CD4-positive, alpha-beta memory T cell (primary cell): ENCODE measurements around the gene CAVIN1. TPM values are rescaled to one million over a fixed set of nuclear protein-coding genes. Genes with fewer than 3 reads are reported as not detected.

ENCODE experiments used
- CTCF ChIA-PET: fragments of 350-600 bp; sonication (Branson Sonifier 250); formaldehyde crosslinking; loops from one replicate; lab custom pipeline; 2021; ENCODE audit warnings: inconsistent platforms; ENCODE audit not compliant: partially characterized antibody; lab: Charles Lee
- POLR2A ChIA-PET: fragments of 350-600 bp; sonication (Branson Sonifier 250); formaldehyde crosslinking; loops from one replicate; lab custom pipeline; 2021; ENCODE audit not compliant: partially characterized antibody; lab: Charles Lee
- DNase-seq, 5 donors: peaks; one replicate each; pipeline versions ENCODE4 v3.0.0 to v3.0.0-alpha.2; 2020 to 2022; ENCODE audit warnings: mixed read lengths in 1 of 5
- H3K27ac ChIP-seq: one replicate; pipeline ENCODE4 v1.7.0; 2013; ENCODE audit warnings: low read depth, low read length
- H3K27me3 ChIP-seq: 2 replicates; pipeline ENCODE4 v1.7.0; 2013; ENCODE audit warnings: mild to moderate bottlenecking, low read length, moderate library complexity; ENCODE audit not compliant: insufficient read depth
- H3K36me3 ChIP-seq: 2 replicates; pipeline ENCODE4 v1.7.0; 2013; ENCODE audit warnings: mild to moderate bottlenecking, low read length, moderate library complexity; ENCODE audit not compliant: insufficient read depth
- H3K4me1 ChIP-seq: 2 replicates; pipeline ENCODE4 v1.7.0; 2013; ENCODE audit warnings: mild to moderate bottlenecking, low read length, moderate library complexity; ENCODE audit not compliant: insufficient read depth
- H3K4me3 ChIP-seq, 2 donors: one replicate each; pipeline ENCODE4 v1.7.0; 2013; ENCODE audit warnings: low read length in 2 of 2, mild to moderate bottlenecking in 1 of 2
- H3K9me3 ChIP-seq, 2 donors: one replicate each; pipeline ENCODE4 v1.7.0; 2013; ENCODE audit warnings: low read length in 2 of 2, control low read depth in 1 of 2; ENCODE audit not compliant: control insufficient read depth in 1 of 2
- H3K27ac Mint-ChIP-seq, 7 donors: one replicate each; pipeline ENCODE4 v1.8.0; 2020 to 2021; ENCODE audit warnings: mixed read lengths in 7 of 7, mild to moderate bottlenecking in 6 of 7, inconsistent platforms in 3 of 7, moderate library complexity in 3 of 7
- H3K27me3 Mint-ChIP-seq, 2 donors: one replicate each; pipeline ENCODE4 v1.8.0; 2020 to 2021; ENCODE audit warnings: mixed read lengths in 2 of 2
- H3K36me3 Mint-ChIP-seq, 2 donors: one replicate each; pipeline ENCODE4 v1.8.0; 2020 to 2021; ENCODE audit warnings: mixed read lengths in 2 of 2, inconsistent platforms in 1 of 2, mild to moderate bottlenecking in 1 of 2
- H3K4me1 Mint-ChIP-seq, 4 donors: one replicate each; pipeline ENCODE4 v1.8.0; 2020 to 2021; ENCODE audit warnings: mixed read lengths in 4 of 4, mild to moderate bottlenecking in 1 of 4
- H3K4me3 Mint-ChIP-seq, 8 donors: one replicate each; pipeline ENCODE4 v1.8.0; 2020 to 2021; ENCODE audit warnings: mixed read lengths in 8 of 8, mild to moderate bottlenecking in 7 of 8, moderate library complexity in 6 of 8, inconsistent platforms in 3 of 8
- H3K9me3 Mint-ChIP-seq, 8 donors: one replicate each; pipeline ENCODE4 v1.8.0; 2020 to 2021; ENCODE audit warnings: mixed read lengths in 8 of 8, mild to moderate bottlenecking in 5 of 8, inconsistent platforms in 3 of 8, moderate library complexity in 1 of 8
- intact Hi-C: fragments of 100-400 bp; cut with micrococcal nuclease; formaldehyde crosslinking; loops from one replicate; pipeline ENCODE4 v1.15.1; 2023
- polyA plus RNA-seq, 2 donors: library from polyadenylated mRNA; unstranded; fragments of 300-500 nt; fragmentation: Illumina TruSeq; gene quantifications; one replicate each; pipeline ENCODE4 v1.2.3, GENCODE V29; 2021
- total RNA-seq, 2 experiments: library from RNA; stranded (reverse); gene quantifications; one replicate each; pipeline ENCODE4 v1.2.3, GENCODE V29; 2021

CAVIN1 gene
- total and polyA plus RNA-seq, 4 experiments from 2014 or later, result 0.52 to 1.5 (median 0.61) TPM; not detected in 1

DNA sequence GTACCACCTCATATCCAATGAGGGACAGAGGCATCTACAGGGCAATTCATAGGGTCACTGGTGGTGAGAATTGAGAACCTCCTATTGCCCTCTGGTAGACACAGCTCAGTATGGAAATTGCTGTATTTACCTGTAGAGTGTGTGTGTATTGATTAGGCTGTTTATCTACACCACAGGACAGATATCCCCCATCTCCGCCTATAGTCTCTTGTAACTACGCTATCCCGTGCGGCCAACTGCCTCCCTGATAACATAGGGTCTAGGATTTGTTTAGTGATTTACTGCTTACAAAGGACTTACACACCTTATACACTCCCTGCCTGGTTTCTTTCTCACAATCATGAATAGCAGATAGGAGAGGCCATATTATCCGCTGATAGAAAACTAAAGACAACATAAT, 33.2 kb downstream of the CAVIN1 start:
- CTCF ChIA-PET, result interaction anchor here (1.9 to 2.4 kb wide), 6 partner anchors 9 to 167 kb away, joined by 5 to 12 read pairs (median 10); no protein-coding TSS in a partner anchor
- POLR2A ChIA-PET, result interaction anchor here (0.8 to 3.4 kb wide), 9 partner anchors 10 to 278 kb away, joined by 3 to 58 read pairs (median 20); partner anchors contain the start of genes CAVIN1, DHX58, STAT5A and STAT5B

DNA sequence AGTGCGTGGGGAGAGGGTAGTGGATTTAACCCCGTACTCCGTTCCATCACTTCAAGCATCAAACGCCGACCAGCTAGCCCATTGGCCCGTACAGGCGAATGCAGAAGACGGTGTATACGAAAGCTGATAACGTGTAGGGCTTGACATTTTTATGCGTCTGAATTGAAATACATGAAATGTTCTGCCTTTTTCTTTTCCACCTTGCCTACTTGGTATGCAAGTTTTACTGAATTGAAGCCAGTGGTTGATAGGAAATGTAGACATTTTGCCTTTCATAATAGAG, 34.0 kb downstream of the CAVIN1 start:
- H3K27ac Mint-ChIP-seq, result peak overlapping the region; percentile 99 to 100 (median 100)

More for the DNA sequence above, 33.2 kb downstream of the CAVIN1 start:
- Histone ChIP-seq H3K36me3 (no peaks in the 10 kb centered on the region), H3K4me3 (no peak overlapping the region), H3K4me1 (peaks cover 34% of the 10 kb centered on the region), H3K9me3 (no peaks in the 10 kb centered on the region), H3K27ac (peak overlapping the region; percentile 99), H3K27me3 (no peaks in the 10 kb centered on the region)
- peak overlapping the region; percentile 5 to 99 (median 70) for H3K4me3 Mint-ChIP-seq
- intact Hi-C loops, result loop anchor here (5.0 to 10.0 kb wide), 2 partner anchors 68 to 705 kb away; partner anchors contain the start of gene EIF1
- no peaks in the 10 kb centered on the region for H3K27me3 Mint-ChIP-seq
- peak overlapping the region; percentile 99 to 100 (median 100) for H3K27ac Mint-ChIP-seq
- H3K4me1 Mint-ChIP-seq, result peaks cover 23 to 45% (median 32%) of the 10 kb centered on the region in 4 donors
- H3K36me3 Mint-ChIP-seq, result peaks cover 0 to 12% of the 10 kb centered on the region in 2 donors
- H3K9me3 Mint-ChIP-seq, result peaks cover 0 to 3% (median 0%) of the 10 kb centered on the region in 8 donors
- no peak for DNase-seq

DNA sequence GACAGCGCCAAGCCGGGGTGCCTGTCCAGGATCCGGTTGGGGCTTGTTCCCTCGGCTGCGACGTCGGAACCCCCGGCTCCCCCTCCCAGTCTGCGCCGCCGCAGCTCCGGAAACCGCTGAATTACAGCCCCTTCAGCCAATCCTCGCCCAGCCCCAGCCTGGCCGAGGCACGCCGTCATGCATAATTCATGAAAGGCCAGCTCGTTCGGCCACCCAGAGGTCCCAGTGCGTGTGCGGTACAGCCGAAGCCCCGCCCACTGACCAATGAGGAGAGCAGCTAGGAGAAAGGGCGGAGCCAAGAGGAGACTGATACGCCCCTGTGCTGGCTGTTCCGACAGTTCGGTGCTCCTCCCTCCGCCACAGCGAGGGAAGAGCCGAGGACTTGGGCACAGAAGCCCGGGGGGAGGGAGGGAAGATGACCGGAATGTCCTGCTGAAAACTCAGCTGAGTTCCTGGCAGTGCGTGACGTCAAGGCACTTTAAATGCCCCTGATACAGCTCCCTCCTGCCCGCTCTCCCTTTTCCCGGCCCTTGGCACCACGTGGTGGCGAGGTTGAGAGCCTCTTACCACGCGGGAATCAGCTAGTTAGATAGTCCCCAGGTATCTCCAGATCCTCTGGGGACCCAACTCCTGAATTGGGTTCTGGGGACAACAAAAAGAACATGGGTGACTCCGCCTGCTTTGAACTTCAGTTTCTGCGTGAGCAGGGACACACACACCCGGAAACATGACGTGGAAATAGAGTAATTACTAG, 34.5 kb downstream of the CAVIN1 start, which contains the start of gene STAT3:
Gene STAT3 (minus strand): TSS at position 62 of the 754 bp plus-strand sequence. CDS start 39,926 bp downstream, outside the sequence.
- H3K9me3 ChIP-seq, result no peaks in the 10 kb centered on the region
- Mint-ChIP-seq H3K36me3 (peaks cover 0 to 16% of the 10 kb centered on the region in 2 donors), H3K27ac (peak within 1 kb of the TSS; percentile 99 to 100 (median 100)), H3K27me3 (no peaks in the 10 kb centered on the region), H3K9me3 (peaks cover 0 to 3% (median 0%) of the 10 kb centered on the region in 8 donors), H3K4me3 (peak within 1 kb of the TSS; percentile 93 to 99 (median 96)), H3K4me1 (peaks cover 28 to 53% (median 41%) of the 10 kb centered on the region in 4 donors)
- peaks cover 42% of the 10 kb centered on the region for H3K4me1 ChIP-seq
- H3K27ac ChIP-seq, result peak within 1 kb of the TSS; percentile 99
- H3K4me3 ChIP-seq, result peak within 1 kb of the TSS; percentile 86 to 92
- CTCF ChIA-PET, result interaction anchor here (1.2 to 2.4 kb wide), 15 partner anchors 8 to 371 kb away, joined by 3 to 12 read pairs (median 5); partner anchors contain the start of genes DNAJC7 and STAT5A
- DNase-seq, result peak; percentile 100
- H3K36me3 ChIP-seq, result no peaks in the 10 kb centered on the region
- intact Hi-C loops, result loop anchor here (1.0 to 10.0 kb wide), 5 partner anchors 18 to 704 kb away; partner anchors contain the start of gene EIF1
- POLR2A ChIA-PET, result interaction anchor here (0.6 to 3.4 kb wide), 63 partner anchors 9 to 1741 kb away, joined by 3 to 58 read pairs (median 5); partner anchors contain the start of genes BECN1, DHX58, DNAJC7 and GHDC
- H3K27me3 ChIP-seq, result no peaks in the 10 kb centered on the region

More for the DNA sequence above, 34.0 kb downstream of the CAVIN1 start:
- DNase-seq, result no peak
- H3K4me1 Mint-ChIP-seq, result peaks cover 26 to 50% (median 38%) of the 10 kb centered on the region in 4 donors
- Histone ChIP-seq H3K27ac (peak overlapping the region; percentile 99), H3K36me3 (no peaks in the 10 kb centered on the region), H3K4me1 (peaks cover 40% of the 10 kb centered on the region), H3K4me3 (peak overlapping the region; percentile 86 to 92), H3K9me3 (no peaks in the 10 kb centered on the region), H3K27me3 (no peaks in the 10 kb centered on the region)
- no peaks in the 10 kb centered on the region for H3K27me3 Mint-ChIP-seq
- H3K4me3 Mint-ChIP-seq, result peak overlapping the region; percentile 93 to 99 (median 96)
- ChIA-PET CTCF (interaction anchor here (1.2 to 2.4 kb wide), 14 partner anchors 8 to 372 kb away, joined by 3 to 12 read pairs (median 5); partner anchors contain the start of genes DNAJC7 and STAT5A), POLR2A (interaction anchor here (0.6 to 3.4 kb wide), 56 partner anchors 10 to 1742 kb away, joined by 3 to 58 read pairs (median 5); partner anchors contain the start of genes DHX58, DNAJC7, GHDC and KAT2A)
- intact Hi-C loops, result loop anchor here (5.0 to 10.0 kb wide), 2 partner anchors 67 to 704 kb away; partner anchors contain the start of gene EIF1
- H3K9me3 Mint-ChIP-seq, result peaks cover 0 to 3% (median 0%) of the 10 kb centered on the region in 8 donors
- peaks cover 0 to 14% of the 10 kb centered on the region in 2 donors for H3K36me3 Mint-ChIP-seq

DNA sequence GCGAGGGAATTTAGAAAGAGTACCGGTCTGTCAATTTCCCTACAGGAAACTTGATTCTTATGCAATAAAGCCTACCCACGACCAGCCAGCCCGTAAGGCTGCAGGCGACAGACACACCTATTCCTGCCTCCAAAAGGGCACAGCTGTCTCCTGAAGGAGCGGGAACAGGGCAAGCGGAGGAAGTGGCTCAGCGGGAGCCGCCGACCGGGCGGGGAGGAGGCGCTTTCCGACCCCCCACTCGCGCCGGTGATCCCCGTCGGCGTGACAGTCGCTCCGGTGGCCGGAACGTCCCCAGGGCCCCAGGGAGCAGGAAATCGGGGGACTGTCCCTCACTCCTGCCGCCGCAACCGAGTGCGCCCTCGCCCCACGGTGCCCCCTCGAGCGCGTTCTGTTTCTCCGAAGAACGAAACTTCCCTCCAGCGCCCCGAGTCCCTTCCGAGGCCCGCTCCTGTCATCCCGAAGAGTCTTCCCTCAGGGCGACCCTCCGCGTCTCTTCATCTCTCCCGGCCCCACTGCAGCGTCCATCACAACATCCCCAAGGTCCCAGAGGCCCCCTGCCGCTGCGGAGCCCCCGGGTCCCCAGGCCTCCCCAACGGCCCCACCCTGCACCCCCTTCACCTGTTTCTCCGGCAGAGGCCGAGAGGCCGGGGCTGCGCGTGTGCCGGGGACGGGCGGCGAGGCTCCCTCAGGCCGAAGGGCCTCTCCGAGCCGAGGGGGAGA, 35.2 kb downstream of the CAVIN1 start:
- ChIA-PET CTCF (interaction anchor here (0.6 to 2.4 kb wide), 17 partner anchors 9 to 1832 kb away, joined by 3 to 12 read pairs (median 4); partner anchors contain the start of genes DNAJC7, STAT5A and UBTF), POLR2A (interaction anchor here (0.6 to 3.4 kb wide), 57 partner anchors 9 to 1740 kb away, joined by 3 to 58 read pairs (median 5); partner anchors contain the start of genes BECN1, DHX58, GHDC and KAT2A)
- H3K4me1 ChIP-seq, result peaks cover 45% of the 10 kb centered on the region
- intact Hi-C loops, result loop anchor here (1.0 to 10.0 kb wide), 5 partner anchors 18 to 703 kb away; partner anchors contain the start of gene EIF1
- Mint-ChIP-seq H3K27me3 (no peaks in the 10 kb centered on the region), H3K36me3 (peaks cover 0 to 16% of the 10 kb centered on the region in 2 donors), H3K4me1 (peaks cover 28 to 61% (median 45%) of the 10 kb centered on the region in 4 donors), H3K4me3 (peak overlapping the region; percentile 93 to 99 (median 96)), H3K27ac (peak overlapping the region; percentile 99 to 100 (median 100)), H3K9me3 (peaks cover 0 to 3% (median 0%) of the 10 kb centered on the region in 8 donors)
- H3K4me3 ChIP-seq, result peak overlapping the region; percentile 77 to 86
- H3K27ac ChIP-seq, result peak overlapping the region; percentile 99
- H3K9me3 ChIP-seq, result no peaks in the 10 kb centered on the region
- no peaks in the 10 kb centered on the region for H3K36me3 ChIP-seq
- peak in 2 of 5 donors; percentile 32 to 33 for DNase-seq
- H3K27me3 ChIP-seq, result no peaks in the 10 kb centered on the region

DNA sequence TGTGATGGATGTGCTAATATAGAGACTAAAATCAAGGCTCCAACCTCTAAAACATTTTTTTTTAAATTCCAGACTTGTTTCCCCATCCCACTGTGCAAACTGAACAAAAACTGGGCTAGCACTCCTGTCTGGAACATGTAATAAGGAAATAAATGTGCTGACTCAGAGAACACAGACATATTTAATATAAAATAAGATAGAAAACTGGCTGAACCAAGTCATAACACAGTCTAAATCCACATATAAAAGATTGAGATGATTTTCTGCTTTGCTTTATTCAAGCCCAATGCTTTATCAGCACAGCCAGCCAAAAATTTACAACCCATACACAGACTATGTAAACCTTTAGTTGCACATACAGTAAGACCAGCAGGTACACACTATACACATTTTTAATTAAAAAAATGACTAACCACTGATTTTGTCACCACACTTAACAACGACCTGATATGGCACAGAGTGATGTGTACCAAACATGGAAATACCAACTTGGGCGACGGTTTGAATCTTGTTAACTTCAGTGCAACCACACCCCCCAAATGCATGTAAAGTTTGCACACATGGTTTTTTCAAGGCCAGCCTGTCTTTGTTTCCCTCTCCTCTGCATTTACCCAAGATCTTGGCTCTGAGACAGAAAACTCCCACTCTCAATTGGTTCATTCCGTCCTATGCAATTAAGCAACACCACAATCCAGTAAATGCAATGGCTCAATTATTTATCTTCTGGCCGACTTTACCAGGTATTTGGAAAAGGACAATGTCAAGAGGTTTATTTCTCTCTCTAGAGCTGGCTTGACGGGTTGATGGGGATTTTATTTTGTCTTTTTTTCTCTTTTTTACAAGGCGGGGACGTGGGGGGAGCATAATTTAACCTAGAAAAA, 36.0 kb downstream of the CAVIN1 start:
- Histone ChIP-seq H3K4me3 (peak overlapping the region; percentile 77 to 86), H3K36me3 (no peaks in the 10 kb centered on the region), H3K27me3 (no peaks in the 10 kb centered on the region), H3K9me3 (no peaks in the 10 kb centered on the region), H3K27ac (peak overlapping the region; percentile 99), H3K4me1 (peaks cover 48% of the 10 kb centered on the region)
- H3K27me3 Mint-ChIP-seq, result no peaks in the 10 kb centered on the region
- intact Hi-C loops, result loop anchor here (5.0 to 10.0 kb wide), 2 partner anchors 65 to 702 kb away; partner anchors contain the start of gene EIF1
- H3K4me3 Mint-ChIP-seq, result peak overlapping the region; percentile 93 to 99 (median 96)
- ChIA-PET POLR2A (interaction anchor here (0.6 to 3.4 kb wide), 7 partner anchors 8 to 275 kb away, joined by 3 to 40 read pairs (median 12); partner anchors contain the start of genes DHX58, GHDC and KAT2A), CTCF (interaction anchor here (0.6 to 1.5 kb wide), 3 partner anchors 25 to 1833 kb away, joined by 3 to 4 read pairs (median 3); partner anchors contain the start of gene UBTF)
- peak in 3 of 5 donors; percentile 18 to 57 (median 29) for DNase-seq
- H3K4me1 Mint-ChIP-seq, result peaks cover 29 to 69% (median 47%) of the 10 kb centered on the region in 4 donors
- peaks cover 0 to 3% (median 0%) of the 10 kb centered on the region in 8 donors for H3K9me3 Mint-ChIP-seq
- peak overlapping the region; percentile 99 to 100 (median 100) for H3K27ac Mint-ChIP-seq
- H3K36me3 Mint-ChIP-seq, result peaks cover 0 to 20% of the 10 kb centered on the region in 2 donors
